HEK293 (cell line): Measurements from ENCODE around the gene BAK1.
A peak's percentile ranks its signal among the peaks of the same experiment; 100 is the strongest.

ENCODE experiments used
- BCL11B ChIP-seq: fragments of 450-650 bp; formaldehyde crosslinking; IDR thresholded peaks from 2 replicates; pipeline ENCODE4 v1.5.1; 2016; ENCODE audit warnings: low read depth, missing biosample characterization, missing genetic modification characterization
- EGR2 ChIP-seq: fragments of 450-650 bp; formaldehyde crosslinking; IDR thresholded peaks from 2 replicates; pipeline ENCODE4 v1.5.1; 2016; ENCODE audit warnings: low read depth, missing biosample characterization, missing genetic modification characterization
- GLI2 ChIP-seq: fragments of 450-650 bp; formaldehyde crosslinking; IDR thresholded peaks from 2 replicates; pipeline ENCODE4; 2017; ENCODE audit warnings: missing biosample characterization, missing genetic modification characterization, low read depth, borderline replicate concordance
- GLIS2 ChIP-seq: fragments of 450-650 bp; formaldehyde crosslinking; IDR thresholded peaks from 2 replicates; pipeline ENCODE4 v1.5.1; 2016; ENCODE audit warnings: missing biosample characterization, missing genetic modification characterization
- HOXC10 ChIP-seq: sonication (generic); formaldehyde crosslinking; IDR thresholded peaks from 2 replicates; pipeline ENCODE4 v1.8.1; 2023; ENCODE audit warnings: mild to moderate bottlenecking, missing genetic modification reagents
- IKZF3 ChIP-seq: fragments of 450-650 bp; IDR thresholded peaks from 2 replicates; pipeline ENCODE4 v1.5.0; 2018; ENCODE audit warnings: missing biosample characterization, mild to moderate bottlenecking, missing genetic modification characterization, moderate library complexity
- KLF7 ChIP-seq: fragments of 450-650 bp; formaldehyde crosslinking; IDR thresholded peaks from 2 replicates; pipeline ENCODE4 v1.5.1; 2016; ENCODE audit warnings: missing biosample characterization, missing genetic modification characterization, borderline replicate concordance
- MYNN ChIP-seq: fragments of 450-650 bp; formaldehyde crosslinking; IDR thresholded peaks from 2 replicates; pipeline ENCODE4 v1.5.1; 2016; ENCODE audit warnings: missing biosample characterization, missing genetic modification characterization, borderline replicate concordance
- RBAK ChIP-seq: fragments of 450-650 bp; formaldehyde crosslinking; IDR thresholded peaks from 2 replicates; pipeline ENCODE4 v1.5.1; 2016; ENCODE audit warnings: missing biosample characterization, missing genetic modification characterization
- REST ChIP-seq: fragments of 450-650 bp; formaldehyde crosslinking; IDR thresholded peaks from 2 replicates; pipeline ENCODE4 v1.5.1; 2016; ENCODE audit warnings: missing biosample characterization, missing genetic modification characterization
- SETDB1 ChIP-seq: IDR thresholded peaks from one replicate; pipeline ENCODE4 v1.6.1; 2017; ENCODE audit warnings: mild to moderate bottlenecking, low read length, moderate library complexity, mixed read lengths; ENCODE audit not compliant: insufficient read length
- ZBTB48 ChIP-seq: fragments of 450-650 bp; formaldehyde crosslinking; IDR thresholded peaks from 2 replicates; pipeline ENCODE4 v1.5.1; 2016; ENCODE audit warnings: missing biosample characterization, missing genetic modification characterization
- ZBTB8A ChIP-seq: fragments of 450-650 bp; formaldehyde crosslinking; IDR thresholded peaks from 2 replicates; pipeline ENCODE4 v1.5.1; 2016; ENCODE audit warnings: missing biosample characterization, missing genetic modification characterization
- ZNF140 ChIP-seq: fragments of 450-650 bp; formaldehyde crosslinking; IDR thresholded peaks from 2 replicates; pipeline ENCODE4 v1.5.1; 2016; ENCODE audit warnings: missing biosample characterization, missing genetic modification characterization
- ZNF148 ChIP-seq: fragments of 450-650 bp; formaldehyde crosslinking; IDR thresholded peaks from 2 replicates; pipeline ENCODE4 v1.5.0; 2017; ENCODE audit warnings: missing biosample characterization, missing genetic modification characterization, borderline replicate concordance
- ZNF174 ChIP-seq: fragments of 450-650 bp; formaldehyde crosslinking; IDR thresholded peaks from 2 replicates; pipeline ENCODE4 v1.5.0; 2017; ENCODE audit warnings: missing biosample characterization, mild to moderate bottlenecking, missing genetic modification characterization
- ZNF221 ChIP-seq: fragments of 450-650 bp; formaldehyde crosslinking; IDR thresholded peaks from 2 replicates; pipeline ENCODE4 v1.5.1; 2017; ENCODE audit warnings: missing biosample characterization, missing genetic modification characterization, borderline replicate concordance
- ZNF239 ChIP-seq: fragments of 450-650 bp; formaldehyde crosslinking; IDR thresholded peaks from 2 replicates; pipeline ENCODE4 v1.5.1; 2016; ENCODE audit warnings: missing biosample characterization, missing genetic modification characterization
- ZNF24 ChIP-seq: fragments of 450-650 bp; formaldehyde crosslinking; IDR thresholded peaks from 2 replicates; pipeline ENCODE4 v1.5.1; 2016; ENCODE audit warnings: missing biosample characterization, missing genetic modification characterization
- ZNF292 ChIP-seq: fragments of 450-650 bp; formaldehyde crosslinking; IDR thresholded peaks from 2 replicates; pipeline ENCODE4 v1.5.1; 2016; ENCODE audit warnings: low read depth, missing biosample characterization, missing genetic modification characterization, borderline replicate concordance
- ZNF354C ChIP-seq: fragments of 450-650 bp; formaldehyde crosslinking; IDR thresholded peaks from 2 replicates; pipeline ENCODE4 v1.5.1; 2016; ENCODE audit warnings: missing biosample characterization, missing genetic modification characterization, low read depth, borderline replicate concordance
- ZNF521 ChIP-seq: fragments of 450-650 bp; formaldehyde crosslinking; IDR thresholded peaks from 2 replicates; pipeline ENCODE4 v1.5.1; 2017; ENCODE audit warnings: missing biosample characterization, mild to moderate bottlenecking, missing genetic modification characterization
- ZNF626 ChIP-seq: fragments of 450-650 bp; sonication (Bioruptor Pico); formaldehyde crosslinking; IDR thresholded peaks from 2 replicates; pipeline ENCODE4 v1.5.1; 2018; ENCODE audit warnings: missing biosample characterization, missing genetic modification characterization, inconsistent platforms
- ZNF670 ChIP-seq: fragments of 450-650 bp; formaldehyde crosslinking; IDR thresholded peaks from 2 replicates; pipeline ENCODE4 v1.5.1; 2016; ENCODE audit warnings: missing biosample characterization, missing genetic modification characterization, low read depth
- ZNF692 ChIP-seq: fragments of 450-650 bp; formaldehyde crosslinking; IDR thresholded peaks from 2 replicates; pipeline ENCODE4 v1.5.1; 2016; ENCODE audit warnings: missing biosample characterization, missing genetic modification characterization
- ZNF837 ChIP-seq: fragments of 450-650 bp; formaldehyde crosslinking; IDR thresholded peaks from 2 replicates; pipeline ENCODE4 v1.5.1; 2016; ENCODE audit warnings: missing biosample characterization, missing genetic modification characterization
- ZSCAN30 ChIP-seq: fragments of 450-650 bp; IDR thresholded peaks from 2 replicates; pipeline ENCODE4 v1.5.1; 2018; ENCODE audit warnings: missing biosample characterization, mild to moderate bottlenecking, missing genetic modification characterization, moderate library complexity
- TF ChIP-seq, protein P1 (sequence below): sonication (generic); formaldehyde crosslinking; IDR thresholded peaks from 2 replicates; pipeline ENCODE4 v1.8.1; 2022; ENCODE audit warnings: mild to moderate bottlenecking, moderate library complexity, missing genetic modification reagents
- TF ChIP-seq, protein P2 (sequence below): fragments of 450-650 bp; formaldehyde crosslinking; IDR thresholded peaks from 2 replicates; pipeline ENCODE4 v1.5.1; 2016; ENCODE audit warnings: missing biosample characterization, missing genetic modification characterization

Gene BAK1

DNA sequence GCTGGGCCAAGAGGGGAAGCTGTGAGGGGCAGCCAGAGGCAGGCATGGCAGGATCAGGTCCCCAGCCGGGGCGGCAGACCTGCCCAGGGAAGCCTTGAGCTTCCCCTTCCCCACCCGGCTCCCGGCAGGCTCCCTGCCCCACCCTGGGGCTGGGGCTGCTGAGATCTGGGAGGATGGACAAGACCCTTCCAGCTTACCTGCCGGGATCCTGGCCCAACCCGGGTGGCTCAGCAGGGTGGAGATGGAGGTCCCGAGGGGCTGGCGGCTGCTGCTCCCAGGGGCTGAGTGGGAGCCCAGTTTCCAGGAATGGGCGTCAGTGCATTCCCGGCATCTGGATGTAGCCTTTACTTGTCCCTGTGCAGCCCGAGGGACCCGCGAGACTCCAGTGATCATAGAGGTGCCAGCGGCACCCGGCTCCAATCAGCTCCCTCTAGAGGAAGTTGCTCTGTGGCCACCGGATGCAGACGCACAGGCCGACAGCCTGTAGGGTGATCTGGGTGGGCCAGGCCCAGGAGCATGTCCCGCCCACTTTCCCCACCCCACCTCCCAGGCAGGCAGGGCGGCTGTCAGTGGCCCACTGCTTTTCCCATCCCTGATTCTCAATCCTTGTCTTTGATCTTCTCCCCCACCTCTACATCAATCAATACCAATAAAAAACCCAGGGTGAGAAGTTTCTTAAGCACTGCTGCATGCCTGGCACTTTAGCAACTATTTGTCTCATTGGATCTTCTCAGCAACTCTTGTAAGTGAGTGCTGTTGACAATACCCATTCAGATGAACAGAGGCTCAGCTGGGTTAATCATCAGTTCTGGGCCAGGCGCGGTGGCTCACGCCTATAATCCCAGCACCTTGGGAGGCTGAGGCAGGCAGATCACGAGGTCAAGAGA, at the start of gene BAK1 (continued):
- TF ChIP-seq RBAK, result no peak
- TF ChIP-seq, protein P1, sequence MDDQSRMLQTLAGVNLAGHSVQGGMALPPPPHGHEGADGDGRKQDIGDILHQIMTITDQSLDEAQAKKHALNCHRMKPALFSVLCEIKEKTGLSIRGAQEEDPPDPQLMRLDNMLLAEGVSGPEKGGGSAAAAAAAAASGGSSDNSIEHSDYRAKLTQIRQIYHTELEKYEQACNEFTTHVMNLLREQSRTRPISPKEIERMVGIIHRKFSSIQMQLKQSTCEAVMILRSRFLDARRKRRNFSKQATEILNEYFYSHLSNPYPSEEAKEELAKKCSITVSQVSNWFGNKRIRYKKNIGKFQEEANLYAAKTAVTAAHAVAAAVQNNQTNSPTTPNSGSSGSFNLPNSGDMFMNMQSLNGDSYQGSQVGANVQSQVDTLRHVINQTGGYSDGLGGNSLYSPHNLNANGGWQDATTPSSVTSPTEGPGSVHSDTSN (CRISPR knock-in tag), result peak; percentile 86; the same call in 1 of the 2 replicates
- no peak for TF ChIP-seq ZNF692 (tag by site-specific recombination)
- no peak for TF ChIP-seq ZNF174
- no peak for TF ChIP-seq MYNN (tag by site-specific recombination)
- TF ChIP-seq ZNF837 (tag by site-specific recombination), result no peak
- TF ChIP-seq ZNF626 (tag by site-specific recombination), result no peak
- no peak for TF ChIP-seq SETDB1
- no peak for TF ChIP-seq ZNF292 (tag by site-specific recombination)
- TF ChIP-seq BCL11B, result no peak
- TF ChIP-seq KLF7, result no peak
- peak; percentile 46; the same call in 1 of the 2 replicates for TF ChIP-seq ZBTB48
- no peak for TF ChIP-seq ZNF521
- TF ChIP-seq ZNF239 (tag by site-specific recombination), result no peak
- no peak for TF ChIP-seq ZSCAN30 (tag by site-specific recombination)
- TF ChIP-seq ZNF24 (tag by site-specific recombination), result no peak
- TF ChIP-seq HOXC10 (CRISPR knock-in tag), result no peak
- TF ChIP-seq ZNF670 (tag by site-specific recombination), result no peak
- no peak for TF ChIP-seq ZNF140 (tag by site-specific recombination)
- TF ChIP-seq ZNF148 (tag by site-specific recombination), result no peak
- no peak; the same call in 1 of the 2 replicates for TF ChIP-seq IKZF3 (tag by site-specific recombination)
- TF ChIP-seq EGR2 (tag by site-specific recombination), result peak; percentile 84
- TF ChIP-seq ZNF221 (tag by site-specific recombination), result no peak
- TF ChIP-seq, protein P2, sequence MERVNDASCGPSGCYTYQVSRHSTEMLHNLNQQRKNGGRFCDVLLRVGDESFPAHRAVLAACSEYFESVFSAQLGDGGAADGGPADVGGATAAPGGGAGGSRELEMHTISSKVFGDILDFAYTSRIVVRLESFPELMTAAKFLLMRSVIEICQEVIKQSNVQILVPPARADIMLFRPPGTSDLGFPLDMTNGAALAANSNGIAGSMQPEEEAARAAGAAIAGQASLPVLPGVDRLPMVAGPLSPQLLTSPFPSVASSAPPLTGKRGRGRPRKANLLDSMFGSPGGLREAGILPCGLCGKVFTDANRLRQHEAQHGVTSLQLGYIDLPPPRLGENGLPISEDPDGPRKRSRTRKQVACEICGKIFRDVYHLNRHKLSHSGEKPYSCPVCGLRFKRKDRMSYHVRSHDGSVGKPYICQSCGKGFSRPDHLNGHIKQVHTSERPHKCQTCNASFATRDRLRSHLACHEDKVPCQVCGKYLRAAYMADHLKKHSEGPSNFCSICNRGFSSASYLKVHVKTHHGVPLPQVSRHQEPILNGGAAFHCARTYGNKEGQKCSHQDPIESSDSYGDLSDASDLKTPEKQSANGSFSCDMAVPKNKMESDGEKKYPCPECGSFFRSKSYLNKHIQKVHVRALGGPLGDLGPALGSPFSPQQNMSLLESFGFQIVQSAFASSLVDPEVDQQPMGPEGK (tag by site-specific recombination), result peak; percentile 80
- no peak for TF ChIP-seq REST
- TF ChIP-seq GLI2 (tag by site-specific recombination), result no peak
- TF ChIP-seq ZNF354C (tag by site-specific recombination), result no peak
- TF ChIP-seq GLIS2 (tag by site-specific recombination), result peak; percentile 81
- TF ChIP-seq ZBTB8A (tag by site-specific recombination), result peak; percentile 61
